ENCODE results near the gene NUDT12.

The NUDT12 gene

GRCh38 chr5:103539376-103540330 lies 22.9 kb downstream of the NUDT12 start:
- DNase-seq = no peak

- no peak for DNase-seq
These were observed 30.4 kb downstream of the NUDT12 start for GRCh38 chr5:103532086-103532734.

- no peak for DNase-seq
These were observed 36.2 kb downstream of the NUDT12 start for GRCh38 chr5:103526164-103526915.

GRCh38 chr5:103525361-103525760 lies 37.2 kb downstream of the NUDT12 start:
- no peak for DNase-seq

- DNase-seq = no peak
These were observed 39.3 kb downstream of the NUDT12 start for GRCh38 chr5:103523319-103523718.

- DNase-seq = no peak
These were observed 40.0 kb downstream of the NUDT12 start for GRCh38 chr5:103522586-103522985.

- no peak for DNase-seq
These were observed 43.0 kb downstream of the NUDT12 start for GRCh38 chr5:103519550-103519949.

- DNase-seq = no peak
These were observed 48.2 kb downstream of the NUDT12 start for GRCh38 chr5:103514371-103514770.

- no peak for DNase-seq
These were observed 48.9 kb downstream of the NUDT12 start for GRCh38 chr5:103513701-103514100.

GRCh38 chr5:103512500-103512899 lies 50.1 kb downstream of the NUDT12 start:
- no peak for DNase-seq

GRCh38 chr5:103511554-103511885 lies 51.1 kb downstream of the NUDT12 start:
- DNase-seq = no peak

GRCh38 chr5:103510851-103511553 lies 51.6 kb downstream of the NUDT12 start:
- no peak for DNase-seq

GRCh38 chr5:103505581-103506305 lies 56.8 kb downstream of the NUDT12 start:
- no peak for DNase-seq

GRCh38 chr5:103503066-103503465 lies 59.5 kb downstream of the NUDT12 start:
- DNase-seq = no peak

- no peak for DNase-seq
These were observed 59.9 kb downstream of the NUDT12 start for GRCh38 chr5:103502662-103503061.

All from femur (tissue), 1 donor.